Measurements from ENCODE around the gene CDH4. TPM values are rescaled to one million over a fixed set of nuclear protein-coding genes. Genes with fewer than 3 reads are reported as not detected.

CDH4 gene
- total and polyA plus RNA-seq, 2 donors (not counting 3 experiments of a cell fraction or from before 2014, with no cell fraction given): 0.17 to 0.51 TPM

GRCh38 chr20:61411743-61412142, 159.7 kb downstream of the CDH4 start:
- H3K27ac ChIP-seq (ENCODE audit: insufficient read depth, low read depth, low read length): no peak overlapping the region
- no peaks in the 10 kb centered on the region for H3K9me1 ChIP-seq (replicated peaks; ENCODE audit: control insufficient read depth, extremely low read depth, insufficient read depth, low read length)
- intact Hi-C loops (cut with micrococcal nuclease) (no loop called here), dilution Hi-C loops (cut with MboI; ENCODE audit: extremely low pct_ligation_motif_present, low sequenced_read_pairs) (no loop called here)
- no peaks in the 10 kb centered on the region for H3K4me1 ChIP-seq (ENCODE audit: control insufficient read depth, extremely low read depth, insufficient read depth, low read length)
- H3K27me3 ChIP-seq (ENCODE audit: control insufficient read depth in 2 of 2, insufficient read depth in 2 of 2, low read length in 2 of 2): no peaks in the 10 kb centered on the region
- H3K79me2 ChIP-seq (ENCODE audit: control insufficient read depth, insufficient read depth, low read length): no peaks in the 10 kb centered on the region
- no peaks in the 10 kb centered on the region for H3K36me3 ChIP-seq (ENCODE audit: control insufficient read depth in 2 of 2, extremely low read depth in 1 of 2, insufficient read depth in 2 of 2, low read length in 2 of 2)
- BruUV-seq (replicated peaks): no TSS peak
- H3K4me3 ChIP-seq (replicated peaks in 1 of 3; ENCODE audit: insufficient read depth in 1 of 3, low read depth in 1 of 3, low read length in 3 of 3): no peak overlapping the region
- FAIRE-seq: no peak
- no peaks in the 10 kb centered on the region for H4K20me1 ChIP-seq (replicated peaks; ENCODE audit: control insufficient read depth, extremely low read depth, insufficient read depth, low read length)
- peaks cover 14% of the 10 kb centered on the region for H3K9me3 ChIP-seq (replicated peaks; ENCODE audit: control insufficient read depth, insufficient read depth, low read length)
- no peak overlapping the region for H2AFZ ChIP-seq (ENCODE audit: low read depth, low read length)
- ChIA-PET CTCF (no interaction called here), POLR2A (no interaction called here)
- no peak for DNase-seq (ENCODE audit: low read depth, low spot score)
- no peak overlapping the region for H3K4me2 ChIP-seq (ENCODE audit: insufficient read depth, low read length)
- H3K9ac ChIP-seq (replicated peaks; ENCODE audit: extremely low read depth, insufficient read depth, low read length): no peak overlapping the region
- TF ChIP-seq POLR2A (IDR thresholded peaks at IDR 0.05; ENCODE audit: low read depth, low read length): no peak
- TF ChIP-seq POLR2AphosphoS5 (IDR thresholded peaks at IDR 0.05; ENCODE audit: insufficient read depth, low read depth, low read length): no peak
- TF ChIP-seq JUN (IDR thresholded peaks at IDR 0.05; ENCODE audit: borderline replicate concordance, insufficient read depth, insufficient read length, low read depth): no peak

- Histone ChIP-seq H3K4me1 (ENCODE audit: control insufficient read depth, extremely low read depth, insufficient read depth, low read length) (no peaks in the 10 kb centered on the region), H3K36me3 (ENCODE audit: control insufficient read depth in 2 of 2, extremely low read depth in 1 of 2, insufficient read depth in 2 of 2, low read length in 2 of 2) (no peaks in the 10 kb centered on the region), H3K4me2 (ENCODE audit: insufficient read depth, low read length) (no peak overlapping the region), H3K9me3 (replicated peaks; ENCODE audit: control insufficient read depth, insufficient read depth, low read length) (peaks cover 10% of the 10 kb centered on the region), H4K20me1 (replicated peaks; ENCODE audit: control insufficient read depth, extremely low read depth, insufficient read depth, low read length) (no peaks in the 10 kb centered on the region), H3K4me3 (replicated peaks in 1 of 3; ENCODE audit: insufficient read depth in 1 of 3, low read depth in 1 of 3, low read length in 3 of 3) (no peak overlapping the region), H3K27me3 (ENCODE audit: control insufficient read depth in 2 of 2, insufficient read depth in 2 of 2, low read length in 2 of 2) (no peaks in the 10 kb centered on the region), H3K9ac (replicated peaks; ENCODE audit: extremely low read depth, insufficient read depth, low read length) (no peak overlapping the region), H2AFZ (ENCODE audit: low read depth, low read length) (no peak overlapping the region), H3K9me1 (replicated peaks; ENCODE audit: control insufficient read depth, extremely low read depth, insufficient read depth, low read length) (no peaks in the 10 kb centered on the region), H3K27ac (ENCODE audit: insufficient read depth, low read depth, low read length) (no peak overlapping the region), H3K79me2 (ENCODE audit: control insufficient read depth, insufficient read depth, low read length) (no peaks in the 10 kb centered on the region)
- ChIA-PET POLR2A (no interaction called here), CTCF (no interaction called here)
- dilution Hi-C loops (cut with MboI; ENCODE audit: extremely low pct_ligation_motif_present, low sequenced_read_pairs): no loop called here
- TF ChIP-seq EZH2 (IDR thresholded peaks at IDR 0.05; ENCODE audit: borderline replicate concordance, low read depth, low read length, severe bottlenecking) (no peak), CTCF (IDR thresholded peaks at IDR 0.05; ENCODE audit: extremely low read depth in 1 of 2, insufficient read depth in 1 of 2, low read depth in 1 of 2, low read length in 2 of 2) (no peak), JUN (IDR thresholded peaks at IDR 0.05; ENCODE audit: borderline replicate concordance, insufficient read depth, insufficient read length, low read depth) (no peak), GATA2 (IDR thresholded peaks at IDR 0.05; ENCODE audit: insufficient read depth, insufficient read length, low read depth, low read length) (no peak), MAX (IDR thresholded peaks at IDR 0.05; ENCODE audit: insufficient read depth, insufficient read length) (no peak), POLR2AphosphoS5 (IDR thresholded peaks at IDR 0.05; ENCODE audit: insufficient read depth, low read depth, low read length) (no peak), POLR2A (IDR thresholded peaks at IDR 0.05; ENCODE audit: low read depth, low read length) (no peak), MYC (IDR thresholded peaks at IDR 0.05; ENCODE audit: low read depth, low read length) (no peak), FOS (IDR thresholded peaks at IDR 0.05; ENCODE audit: borderline replicate concordance, insufficient read depth, low read length) (no peak)
- FAIRE-seq: no peak
- no TSS peak for BruUV-seq (replicated peaks)
- intact Hi-C loops (cut with micrococcal nuclease): no loop called here
- DNase-seq (ENCODE audit: low read depth, low spot score): no peak
Observed at GRCh38 chr20:61413752-61414151, 161.7 kb downstream of the CDH4 start.

Data from endothelial cell of umbilical vein (primary cell).